H1 (cell line): ENCODE results near the gene TP53BP2. TPM values are rescaled to one million over a fixed set of nuclear protein-coding genes. Genes with fewer than 3 reads are reported as not detected.

Source experiments
- EGR1 ChIP-seq: IDR thresholded peaks from 2 replicates; pipeline ENCODE4 v1.6.1; 2011; ENCODE audit warnings: low read depth, low read length, borderline replicate concordance
- GTF2F1 ChIP-seq: IDR thresholded peaks from 2 replicates; pipeline ENCODE4 v1.6.1; 2012; ENCODE audit warnings: low read depth, low read length, improper control_type of control experiment, borderline replicate concordance
- KDM1A ChIP-seq: fragments of 200-600, 300-600 bp; sonication (generic); IDR thresholded peaks from 2 replicates; pipeline ENCODE4 v1.7.1; 2016; ENCODE audit warnings: mild to moderate bottlenecking, low read length, borderline replicate concordance
- RAD21 ChIP-seq, 2 experiments: IDR thresholded peaks in 1 of 2; conservative IDR thresholded peaks in 1 of 2; 2 replicates each; pipeline ENCODE4 v1.6.1; 2011; ENCODE audit warnings: low read depth in 2 of 2, low read length in 2 of 2, improper control_type of control experiment in 1 of 2, inconsistent platforms in 1 of 2, mild to moderate bottlenecking in 1 of 2, moderate library complexity in 1 of 2
- USF2 ChIP-seq: IDR thresholded peaks from 2 replicates; pipeline ENCODE4 v1.6.1; 2011; ENCODE audit warnings: low read length, improper control_type of control experiment
- polyA plus RNA-seq, 7 experiments: library from polyadenylated mRNA; depleted of rRNA in 3 of 7; stranded (reverse) in 5 of 7; unstranded in 2 of 7; fragments of >200 nt in 5 of 7; fragments of 200-250 nt in 2 of 7; gene quantifications; 1 replicate in 5 of 7; 2 replicates in 1 of 7; 4 replicates in 1 of 7; pipeline versions ENCODE4 v1.2.1 to v1.2.3, GENCODE V29; 2011 to 2013; ENCODE audit warnings: missing spikeins in 2 of 7, mixed read lengths in 2 of 7
- total RNA-seq: library from RNA; stranded (reverse); fragmentation: NEBNext Ultra II Directional; extraction: Animal tissue kit (Norgen Biotek cat#: 25700); gene quantifications from 2 replicates; pipeline ENCODE4 v1.2.1, GENCODE V29; 2021

Gene TP53BP2
- total and polyA plus RNA-seq, 2 of the 8 experiments (the other 6 are each of a cell fraction or from before 2014, with no cell fraction given), result 18.0 to 38.7 TPM

DNA sequence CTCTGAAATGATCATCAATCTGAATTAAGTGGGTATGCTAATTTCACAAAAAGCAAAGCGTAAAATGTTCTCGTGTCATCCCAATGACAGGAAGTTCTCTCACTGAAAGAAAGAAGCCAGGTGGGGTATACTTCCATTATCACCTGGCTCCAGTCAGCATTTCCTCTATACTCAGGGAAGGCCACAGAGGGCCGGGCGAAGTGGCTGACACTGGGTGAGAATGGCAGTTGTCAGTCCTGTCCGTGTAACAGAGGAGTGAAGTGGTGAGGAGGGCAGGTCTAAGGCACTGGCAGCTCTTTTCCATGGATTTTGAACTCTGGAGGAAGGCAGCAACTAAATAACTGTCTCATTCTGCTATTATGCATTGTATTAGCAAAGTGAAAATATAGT lies 73.0 kb downstream of the TP53BP2 start (continued):
- no peak for TF ChIP-seq EGR1
- no peak for TF ChIP-seq USF2
- TF ChIP-seq RAD21 (IDR thresholded peaks at IDR 0.05 in 1 of 2, conservative IDR thresholded peaks at IDR 0.05 in 1 of 2; ENCODE audit: low read depth in 2 of 2, low read length in 2 of 2), result no peak
- TF ChIP-seq KDM1A, result no peak
- TF ChIP-seq GTF2F1, result no peak
